ENCODE data around the gene FTL. TPM values are rescaled to one million over a fixed set of nuclear protein-coding genes. Genes with fewer than 3 reads are reported as not detected.

FTL gene
- total RNA-seq, 1 donor from 2014 or later = 908 TPM

DNA sequence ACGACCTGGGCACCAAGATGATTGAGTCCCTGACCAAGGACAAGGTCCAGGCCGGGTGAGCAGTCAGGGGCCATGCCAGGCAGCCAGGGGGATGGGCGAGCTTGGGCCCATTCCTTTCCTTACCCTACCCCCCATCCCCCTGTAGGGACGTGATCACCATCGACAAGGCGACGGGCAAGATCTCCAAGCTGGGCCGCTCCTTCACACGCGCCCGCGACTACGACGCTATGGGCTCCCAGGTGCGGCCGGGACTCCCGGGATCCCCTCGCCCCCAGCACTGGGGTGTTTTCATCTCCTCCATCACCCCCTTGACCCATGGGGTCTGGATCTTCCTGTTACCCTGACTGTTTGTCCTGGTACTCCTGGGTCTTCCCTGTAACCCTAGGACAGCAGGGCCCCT, 44.7 kb downstream of the FTL start:
- H3K4me3 Mint-ChIP-seq = no peak overlapping the region
- TF ChIP-seq CTCF (conservative IDR thresholded peaks at IDR 0.05) = no peak
- H3K9me3 Mint-ChIP-seq = no peaks in the 10 kb centered on the region
- H3K4me1 Mint-ChIP-seq = no peaks in the 10 kb centered on the region
- peaks cover 5% of the 10 kb centered on the region for H3K36me3 Mint-ChIP-seq (ENCODE audit: low read depth)
- no peak for DNase-seq (ENCODE audit: low read depth, low spot score)
- H3K27ac Mint-ChIP-seq (ENCODE audit: unreplicated experiment) = no peak overlapping the region
- no peaks in the 10 kb centered on the region for H3K27me3 Mint-ChIP-seq (ENCODE audit: low read depth)

- H3K4me3 Mint-ChIP-seq = no peak overlapping the region
- DNase-seq (ENCODE audit: low read depth, low spot score) = no peak
- H3K27ac Mint-ChIP-seq (ENCODE audit: unreplicated experiment) = no peak overlapping the region
- no peaks in the 10 kb centered on the region for H3K9me3 Mint-ChIP-seq
- H3K27me3 Mint-ChIP-seq (ENCODE audit: low read depth) = no peaks in the 10 kb centered on the region
- no peak for TF ChIP-seq CTCF (conservative IDR thresholded peaks at IDR 0.05)
- H3K4me1 Mint-ChIP-seq = no peaks in the 10 kb centered on the region
- H3K36me3 Mint-ChIP-seq (ENCODE audit: low read depth) = peaks cover 5% of the 10 kb centered on the region
Observed at GRCh38 chr19:49010453-49010852, 45.3 kb downstream of the FTL start.

- Mint-ChIP-seq H3K4me1 (no peaks in the 10 kb centered on the region), H3K36me3 (ENCODE audit: low read depth) (peaks cover 10% of the 10 kb centered on the region), H3K27me3 (ENCODE audit: low read depth) (peaks cover 3% of the 10 kb centered on the region), H3K4me3 (no peak overlapping the region), H3K27ac (ENCODE audit: unreplicated experiment) (no peak overlapping the region), H3K9me3 (no peaks in the 10 kb centered on the region)
- no peak for DNase-seq (ENCODE audit: low read depth, low spot score)
- no peak for TF ChIP-seq CTCF (conservative IDR thresholded peaks at IDR 0.05)
Observed at GRCh38 chr19:49011194-49011593, 46.1 kb downstream of the FTL start.

- DNase-seq (ENCODE audit: low read depth, low spot score) = no peak
- Mint-ChIP-seq H3K27ac (ENCODE audit: unreplicated experiment) (peak overlapping the region; percentile 20), H3K4me3 (no peak overlapping the region), H3K4me1 (peaks cover 4% of the 10 kb centered on the region), H3K27me3 (ENCODE audit: low read depth) (peaks cover 27% of the 10 kb centered on the region), H3K36me3 (ENCODE audit: low read depth) (peaks cover 10% of the 10 kb centered on the region), H3K9me3 (no peaks in the 10 kb centered on the region)
- TF ChIP-seq CTCF (conservative IDR thresholded peaks at IDR 0.05) = no peak
Observed at GRCh38 chr19:49014123-49014869, 49.2 kb downstream of the FTL start.

DNA sequence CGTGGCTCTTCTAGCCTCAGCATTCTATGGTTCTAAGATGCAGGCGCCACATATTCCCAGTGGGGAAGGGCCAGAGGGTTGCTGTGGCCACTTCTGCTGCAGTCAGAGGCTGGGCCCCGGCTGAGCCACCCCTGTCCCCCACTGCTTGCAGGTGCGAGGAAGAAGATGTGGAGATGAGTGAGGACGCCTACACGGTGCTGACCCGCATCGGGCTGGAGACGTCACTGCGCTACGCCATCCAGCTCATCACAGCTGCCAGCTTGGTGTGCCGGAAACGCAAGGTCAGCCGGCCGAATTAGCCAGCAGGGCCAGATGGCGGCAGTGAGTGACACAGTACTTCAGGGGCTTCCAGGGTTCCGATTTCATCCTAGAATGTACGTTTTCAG, 49.8 kb downstream of the FTL start:
- no peak overlapping the region for H3K27ac Mint-ChIP-seq (ENCODE audit: unreplicated experiment)
- H3K36me3 Mint-ChIP-seq (ENCODE audit: low read depth) = peaks cover 10% of the 10 kb centered on the region
- H3K27me3 Mint-ChIP-seq (ENCODE audit: low read depth) = peaks cover 33% of the 10 kb centered on the region
- peaks cover 4% of the 10 kb centered on the region for H3K4me1 Mint-ChIP-seq
- DNase-seq (ENCODE audit: low read depth, low spot score) = no peak
- no peak for TF ChIP-seq CTCF (conservative IDR thresholded peaks at IDR 0.05)
- no peaks in the 10 kb centered on the region for H3K9me3 Mint-ChIP-seq
- no peak overlapping the region for H3K4me3 Mint-ChIP-seq
